Testis (tissue), 2 donors: Measurements from ENCODE around the gene FBXO9.

Experiments used
- POLR2A ChIP-seq: fragments of 450-650 bp; IDR thresholded peaks from one replicate; pipeline ENCODE4 v1.6.1; 2017; ENCODE audit warnings: antibody characterized with exemption, mild to moderate bottlenecking, moderate library complexity
- TF ChIP-seq, protein P1 (sequence below), 3 experiments: fragments of 450-650 bp in 2 of 3; fragments of 200-600 bp in 1 of 3; sonication (generic) in 1 of 3; IDR thresholded peaks; one replicate each; pipeline ENCODE4 v1.5.1; 2016 to 2019; ENCODE audit warnings: antibody characterized with exemption in 3 of 3, mild to moderate bottlenecking in 2 of 3, moderate library complexity in 1 of 3

DNA sequence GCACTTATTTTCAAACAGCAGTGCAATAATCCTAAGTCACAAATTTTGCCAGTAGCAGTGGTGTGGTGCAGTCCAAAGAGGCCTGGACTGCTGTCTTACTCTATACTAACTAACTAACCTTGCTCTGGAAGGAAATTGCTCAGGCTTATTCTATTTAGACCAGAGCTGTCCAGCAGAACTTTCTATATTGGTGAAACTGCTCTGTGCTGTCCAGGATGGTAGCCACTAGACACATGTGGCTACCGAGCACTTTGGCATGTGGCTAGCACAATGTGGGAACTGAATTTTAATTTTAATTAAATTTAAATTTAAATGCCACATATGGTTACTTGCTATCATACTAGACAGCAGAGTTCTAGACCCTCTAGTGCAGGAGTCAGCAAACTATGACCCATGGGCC, 27.1 kb upstream of the FBXO9 start:
- TF ChIP-seq, protein P1, sequence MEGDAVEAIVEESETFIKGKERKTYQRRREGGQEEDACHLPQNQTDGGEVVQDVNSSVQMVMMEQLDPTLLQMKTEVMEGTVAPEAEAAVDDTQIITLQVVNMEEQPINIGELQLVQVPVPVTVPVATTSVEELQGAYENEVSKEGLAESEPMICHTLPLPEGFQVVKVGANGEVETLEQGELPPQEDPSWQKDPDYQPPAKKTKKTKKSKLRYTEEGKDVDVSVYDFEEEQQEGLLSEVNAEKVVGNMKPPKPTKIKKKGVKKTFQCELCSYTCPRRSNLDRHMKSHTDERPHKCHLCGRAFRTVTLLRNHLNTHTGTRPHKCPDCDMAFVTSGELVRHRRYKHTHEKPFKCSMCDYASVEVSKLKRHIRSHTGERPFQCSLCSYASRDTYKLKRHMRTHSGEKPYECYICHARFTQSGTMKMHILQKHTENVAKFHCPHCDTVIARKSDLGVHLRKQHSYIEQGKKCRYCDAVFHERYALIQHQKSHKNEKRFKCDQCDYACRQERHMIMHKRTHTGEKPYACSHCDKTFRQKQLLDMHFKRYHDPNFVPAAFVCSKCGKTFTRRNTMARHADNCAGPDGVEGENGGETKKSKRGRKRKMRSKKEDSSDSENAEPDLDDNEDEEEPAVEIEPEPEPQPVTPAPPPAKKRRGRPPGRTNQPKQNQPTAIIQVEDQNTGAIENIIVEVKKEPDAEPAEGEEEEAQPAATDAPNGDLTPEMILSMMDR (IDR thresholded peaks at IDR 0.05): no peak
- TF ChIP-seq POLR2A: no peak
